Parathyroid adenoma (tissue), 2 donors: Measurements from ENCODE around the gene TMPRSS11D.

Experiments
- H2AFZ ChIP-seq: fragments of 300-600 bp; sonication (generic); one replicate; pipeline ENCODE4 v1.7.0; 2017; ENCODE audit warnings: antibody characterized with exemption, mild to moderate bottlenecking
- H3K27ac ChIP-seq: fragments of 300-600 bp; sonication (generic); one replicate; pipeline ENCODE4 v1.7.0; 2017
- H3K27me3 ChIP-seq: fragments of 300-600 bp; sonication (generic); one replicate; pipeline ENCODE4 v1.7.0; 2017; ENCODE audit warnings: low read length; ENCODE audit not compliant: control insufficient read depth, insufficient read depth
- H3K36me3 ChIP-seq: fragments of 300-600 bp; sonication (generic); one replicate; pipeline ENCODE4 v1.7.0; 2017; ENCODE audit warnings: low read length; ENCODE audit not compliant: control insufficient read depth, insufficient read depth
- H3K4me1 ChIP-seq: fragments of 300-600 bp; sonication (generic); one replicate; pipeline ENCODE4 v1.7.0; 2017; ENCODE audit warnings: control low read depth
- H3K4me2 ChIP-seq: fragments of 300-600 bp; sonication (generic); one replicate; pipeline ENCODE4 v1.7.0; 2017; ENCODE audit warnings: low read length
- H3K4me3 ChIP-seq: fragments of 300-600 bp; sonication (generic); one replicate; pipeline ENCODE4 v1.7.0; 2017; ENCODE audit warnings: low read depth, low read length
- H3K79me2 ChIP-seq: fragments of 300-600 bp; sonication (generic); one replicate; pipeline ENCODE4 v1.7.0; 2017; ENCODE audit warnings: control low read depth
- H3K9ac ChIP-seq: fragments of 300-600 bp; sonication (generic); one replicate; pipeline ENCODE4 v1.7.0; 2017; ENCODE audit warnings: mild to moderate bottlenecking
- H3K9me3 ChIP-seq: fragments of 300-600 bp; sonication (generic); one replicate; pipeline ENCODE4 v1.7.0; 2017; ENCODE audit warnings: low read length; ENCODE audit not compliant: control insufficient read depth
- CTCF ChIP-seq: fragments of 300-600 bp; sonication (generic); IDR thresholded peaks from one replicate; pipeline ENCODE4 v1.7.0; 2017; ENCODE audit warnings: antibody characterized with exemption, mild to moderate bottlenecking
- donor health status: primary hyperparathyroidism.

Gene TMPRSS11D

DNA sequence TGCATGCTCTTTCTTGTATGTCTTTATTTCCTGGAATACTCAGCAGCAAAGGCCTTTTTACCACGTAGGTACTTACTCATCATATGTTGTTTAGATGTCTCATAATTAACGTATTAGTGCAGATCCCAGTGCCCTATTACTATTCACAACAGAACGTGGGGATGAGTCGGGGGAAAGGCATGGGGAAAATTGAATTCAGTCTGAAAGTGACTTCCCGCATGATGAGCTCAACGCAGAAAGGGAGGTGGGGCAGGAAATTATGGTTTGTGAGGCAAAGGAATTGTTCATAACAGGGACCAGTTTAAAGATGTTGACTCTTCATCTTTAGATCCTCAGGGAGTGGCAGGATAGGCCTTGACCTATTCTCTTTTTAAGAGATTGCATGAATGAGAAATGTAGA lies 2.0 kb upstream of the TMPRSS11D start:
- no peaks in the 10 kb centered on the region for H3K79me2 ChIP-seq
- no peak overlapping the region for H3K9ac ChIP-seq
- no peaks in the 10 kb centered on the region for H3K36me3 ChIP-seq
- no peak overlapping the region for H3K4me2 ChIP-seq
- no peak for TF ChIP-seq CTCF
- H3K4me1 ChIP-seq = no peaks in the 10 kb centered on the region
- H2AFZ ChIP-seq = no peak overlapping the region
- no peaks in the 10 kb centered on the region for H3K27me3 ChIP-seq
- no peak overlapping the region for H3K27ac ChIP-seq
- no peaks in the 10 kb centered on the region for H3K9me3 ChIP-seq
- H3K4me3 ChIP-seq = no peak overlapping the region

DNA sequence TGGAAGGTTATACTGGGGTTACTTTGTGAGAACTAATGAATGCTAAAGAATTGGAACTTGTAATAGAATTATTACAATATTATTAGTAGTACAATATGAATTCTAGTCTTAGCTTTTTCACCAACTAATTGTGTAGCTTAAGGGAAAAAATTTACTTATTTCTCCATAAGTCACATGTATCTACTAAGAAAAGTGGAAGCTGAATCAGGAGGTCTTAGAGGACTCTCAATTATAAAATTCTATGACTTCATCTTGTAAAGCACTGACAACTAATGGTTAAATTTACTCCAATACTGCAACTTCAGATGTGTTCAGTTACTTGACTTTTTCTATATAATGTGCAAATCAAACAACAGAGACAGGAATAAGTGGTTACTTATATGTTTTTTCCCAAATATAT lies 899 bp upstream of the TMPRSS11D start:
- Histone ChIP-seq H2AFZ (no peak overlapping the region), H3K9ac (no peak overlapping the region), H3K9me3 (no peaks in the 10 kb centered on the region), H3K27ac (no peak overlapping the region), H3K4me1 (no peaks in the 10 kb centered on the region), H3K79me2 (no peaks in the 10 kb centered on the region), H3K27me3 (no peaks in the 10 kb centered on the region), H3K4me2 (no peak overlapping the region), H3K4me3 (no peak overlapping the region), H3K36me3 (no peaks in the 10 kb centered on the region)
- TF ChIP-seq CTCF = no peak

GRCh38 chr4:67883458-67883857 lies 344 bp downstream of the TMPRSS11D start:
- no peak overlapping the region for H2AFZ ChIP-seq
- H3K27ac ChIP-seq = no peak overlapping the region
- no peak overlapping the region for H3K9ac ChIP-seq
- H3K4me2 ChIP-seq = no peak overlapping the region
- TF ChIP-seq CTCF = no peak
- H3K4me3 ChIP-seq = no peak overlapping the region
- H3K27me3 ChIP-seq = no peaks in the 10 kb centered on the region
- H3K79me2 ChIP-seq = no peaks in the 10 kb centered on the region
- H3K9me3 ChIP-seq = no peaks in the 10 kb centered on the region
- H3K4me1 ChIP-seq = no peaks in the 10 kb centered on the region
- no peaks in the 10 kb centered on the region for H3K36me3 ChIP-seq

GRCh38 chr4:67880866-67881610 lies 2.8 kb downstream of the TMPRSS11D start:
- no peaks in the 10 kb centered on the region for H3K4me1 ChIP-seq
- H3K9ac ChIP-seq = no peak overlapping the region
- no peaks in the 10 kb centered on the region for H3K9me3 ChIP-seq
- H3K4me2 ChIP-seq = no peak overlapping the region
- H3K4me3 ChIP-seq = no peak overlapping the region
- no peak overlapping the region for H3K27ac ChIP-seq
- no peaks in the 10 kb centered on the region for H3K27me3 ChIP-seq
- TF ChIP-seq CTCF = no peak
- no peaks in the 10 kb centered on the region for H3K36me3 ChIP-seq
- no peaks in the 10 kb centered on the region for H3K79me2 ChIP-seq
- H2AFZ ChIP-seq = no peak overlapping the region

GRCh38 chr4:67879486-67879885 lies 4.3 kb downstream of the TMPRSS11D start:
- H3K27ac ChIP-seq = no peak overlapping the region
- no peak overlapping the region for H3K4me2 ChIP-seq
- no peak overlapping the region for H3K9ac ChIP-seq
- H3K4me1 ChIP-seq = no peaks in the 10 kb centered on the region
- H2AFZ ChIP-seq = no peak overlapping the region
- TF ChIP-seq CTCF = no peak
- H3K9me3 ChIP-seq = no peaks in the 10 kb centered on the region
- H3K27me3 ChIP-seq = no peaks in the 10 kb centered on the region
- H3K4me3 ChIP-seq = no peak overlapping the region
- H3K36me3 ChIP-seq = no peaks in the 10 kb centered on the region
- no peaks in the 10 kb centered on the region for H3K79me2 ChIP-seq
